ENCODE results near the gene RGMA. TPM values are rescaled to one million over a fixed set of nuclear protein-coding genes. Genes with fewer than 3 reads are reported as not detected.

Gene RGMA
- total and polyA plus RNA-seq, 2 of the 8 experiments (the other 6 are each of a cell fraction or from before 2014, with no cell fraction given): 19.9 to 39.8 TPM

DNA sequence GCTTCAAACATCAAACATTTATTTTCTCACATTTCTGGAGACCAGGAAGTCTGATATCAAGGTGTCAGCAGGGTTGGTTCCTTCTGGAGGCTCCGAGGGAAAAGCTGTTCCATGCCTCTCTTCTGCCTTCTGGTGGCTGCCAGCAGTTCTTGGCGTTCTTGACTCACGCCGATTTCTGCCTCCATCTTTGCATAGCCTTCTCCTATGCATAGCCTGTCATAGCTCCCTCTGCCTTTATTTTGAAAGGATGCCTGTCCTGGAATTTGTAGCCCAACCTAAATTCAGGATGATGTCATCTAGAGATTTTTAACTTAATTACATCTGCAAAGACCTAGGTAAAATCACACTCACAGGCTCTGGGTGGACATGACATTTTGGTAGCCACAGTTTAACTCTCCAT lies 70.4 kb downstream of the RGMA start:
- 85% methylated on average over 4 of the region's 4 CpGs; no CpG with 5 or more reads in 1 of the 2 experiments for whole genome bisulfite sequencing, 2 experiments (ENCODE audit: extremely low coverage in 1 of 2, insufficient coverage in 1 of 2, insufficient read length in 1 of 2, insufficient replicate concordance in 2 of 2, low coverage in 1 of 2, low lambda C conversion rate in 2 of 2, missing lambda C conversion rate in 1 of 2)
- no peaks in the 10 kb centered on the region for H3K4me1 ChIP-seq (replicated peaks in 1 of 4; ENCODE audit: control insufficient read depth in 3 of 4, insufficient read depth in 4 of 4, low read length in 3 of 4)
- H3K4ac ChIP-seq (replicated peaks; ENCODE audit: insufficient read length, low read depth, low read length): no peak overlapping the region
- no peak overlapping the region for H2BK20ac ChIP-seq (ENCODE audit: low read length)
- no peak overlapping the region for H2AFZ ChIP-seq (ENCODE audit: low read length)
- no peak overlapping the region for H3K4me3 ChIP-seq (ENCODE audit: extremely low read depth in 1 of 4, insufficient read depth in 2 of 4, low read depth in 3 of 4, low read length in 4 of 4)
- H3K56ac ChIP-seq (replicated peaks; ENCODE audit: insufficient read length, low read depth, low read length): no peak overlapping the region
- H3K23me2 ChIP-seq (ENCODE audit: low read depth, low read length): no peaks in the 10 kb centered on the region
- H3K27me3 ChIP-seq (replicated peaks in 1 of 4; ENCODE audit: control insufficient read depth in 3 of 4, extremely low read depth in 1 of 4, insufficient read depth in 3 of 4, low read length in 3 of 4): no peaks in the 10 kb centered on the region
- H2BK5ac ChIP-seq (ENCODE audit: low read depth, low read length): no peak overlapping the region
- no peak overlapping the region for H2BK15ac ChIP-seq (ENCODE audit: low read length)
- H3K18ac ChIP-seq (ENCODE audit: extremely low read depth, low read length): no peak overlapping the region
- no peak overlapping the region for H2BK120ac ChIP-seq (replicated peaks; ENCODE audit: low read depth, low read length)
- H4K5ac ChIP-seq (ENCODE audit: insufficient read length, low read depth, low read length): no peak overlapping the region
- no peak overlapping the region for H3K14ac ChIP-seq (ENCODE audit: insufficient read length)
- H4K8ac ChIP-seq (ENCODE audit: extremely low read depth, insufficient read depth, low read length): no peak overlapping the region
- H2AK5ac ChIP-seq (ENCODE audit: low read depth, low read length): no peak overlapping the region
- FAIRE-seq (no peak), DNase-seq (ENCODE audit: low read depth in 1 of 2, low spot score in 2 of 2) (no peak)
- H3K79me1 ChIP-seq (ENCODE audit: low read depth, low read length): peaks cover 5% of the 10 kb centered on the region; the same call in 1 of the 2 replicates
- H3K9ac ChIP-seq (replicated peaks in 1 of 4; ENCODE audit: extremely low read depth in 1 of 4, low read depth in 3 of 4, low read length in 3 of 4): no peak overlapping the region
- no peak overlapping the region for H2BK12ac ChIP-seq (ENCODE audit: low read depth, low read length)
- ChIA-PET POLR2A (ENCODE audit: partially characterized antibody) (interaction anchor here (0.6 to 1.2 kb wide), 3 partner anchors 10 to 43 kb away, joined by 3 to 4 read pairs (median 3); no protein-coding TSS in a partner anchor), CTCF (ENCODE audit: partially characterized antibody) (interaction anchor here (0.7 to 5.2 kb wide), 11 partner anchors 10 to 1101 kb away, joined by 3 to 38 read pairs (median 5); no protein-coding TSS in a partner anchor)
- no peaks in the 10 kb centered on the region for H3K9me3 ChIP-seq (ENCODE audit: insufficient read depth in 2 of 2, low read depth in 1 of 2, low read length in 1 of 2)
- H3K23ac ChIP-seq (ENCODE audit: insufficient read length): no peak overlapping the region
- H3K27ac ChIP-seq (ENCODE audit: low read depth, low read length): no peak overlapping the region
- H3K4me2 ChIP-seq (ENCODE audit: insufficient read depth in 1 of 2, low read depth in 2 of 2, low read length in 2 of 2): no peak overlapping the region
- H3K79me2 ChIP-seq (ENCODE audit: control insufficient read depth in 1 of 2, insufficient read depth in 2 of 2, low read length in 2 of 2): peaks cover 0 to 5% of the 10 kb centered on the region in 2 experiments; a peak in 1 of 4 replicates
- H4K91ac ChIP-seq (replicated peaks; ENCODE audit: insufficient read length, low read length): no peak overlapping the region
- peaks cover 63 to 94% (median 82%) of the 10 kb centered on the region in 4 experiments for H3K36me3 ChIP-seq (ENCODE audit: control insufficient read depth in 2 of 4, insufficient read depth in 4 of 4, low read length in 3 of 4)
- peaks cover 0 to 6% of the 10 kb centered on the region in 2 experiments for H4K20me1 ChIP-seq (replicated peaks in 1 of 2; ENCODE audit: control insufficient read depth in 1 of 2, insufficient read depth in 2 of 2, low read length in 2 of 2)
- peak; percentile 44 to 56; a peak in 3 of 4 replicates for TF ChIP-seq RAD21 (IDR thresholded peaks at IDR 0.05 in 1 of 2, conservative IDR thresholded peaks at IDR 0.05 in 1 of 2; ENCODE audit: low read depth in 2 of 2, low read length in 2 of 2)
- TF ChIP-seq CREB1 (IDR thresholded peaks at IDR 0.05): no peak
- TF ChIP-seq TEAD4 (IDR thresholded peaks at IDR 0.05; ENCODE audit: low read depth, low read length): no peak
- TF ChIP-seq, protein P1, sequence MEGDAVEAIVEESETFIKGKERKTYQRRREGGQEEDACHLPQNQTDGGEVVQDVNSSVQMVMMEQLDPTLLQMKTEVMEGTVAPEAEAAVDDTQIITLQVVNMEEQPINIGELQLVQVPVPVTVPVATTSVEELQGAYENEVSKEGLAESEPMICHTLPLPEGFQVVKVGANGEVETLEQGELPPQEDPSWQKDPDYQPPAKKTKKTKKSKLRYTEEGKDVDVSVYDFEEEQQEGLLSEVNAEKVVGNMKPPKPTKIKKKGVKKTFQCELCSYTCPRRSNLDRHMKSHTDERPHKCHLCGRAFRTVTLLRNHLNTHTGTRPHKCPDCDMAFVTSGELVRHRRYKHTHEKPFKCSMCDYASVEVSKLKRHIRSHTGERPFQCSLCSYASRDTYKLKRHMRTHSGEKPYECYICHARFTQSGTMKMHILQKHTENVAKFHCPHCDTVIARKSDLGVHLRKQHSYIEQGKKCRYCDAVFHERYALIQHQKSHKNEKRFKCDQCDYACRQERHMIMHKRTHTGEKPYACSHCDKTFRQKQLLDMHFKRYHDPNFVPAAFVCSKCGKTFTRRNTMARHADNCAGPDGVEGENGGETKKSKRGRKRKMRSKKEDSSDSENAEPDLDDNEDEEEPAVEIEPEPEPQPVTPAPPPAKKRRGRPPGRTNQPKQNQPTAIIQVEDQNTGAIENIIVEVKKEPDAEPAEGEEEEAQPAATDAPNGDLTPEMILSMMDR (IDR thresholded peaks at IDR 0.05; ENCODE audit: control extremely low read depth in 1 of 3, insufficient read depth in 1 of 3, low read depth in 1 of 3, low read length in 3 of 3): peak; percentile 34 to 63 (median 53); a peak in 3 of 4 replicates
- TF ChIP-seq, protein P2, sequence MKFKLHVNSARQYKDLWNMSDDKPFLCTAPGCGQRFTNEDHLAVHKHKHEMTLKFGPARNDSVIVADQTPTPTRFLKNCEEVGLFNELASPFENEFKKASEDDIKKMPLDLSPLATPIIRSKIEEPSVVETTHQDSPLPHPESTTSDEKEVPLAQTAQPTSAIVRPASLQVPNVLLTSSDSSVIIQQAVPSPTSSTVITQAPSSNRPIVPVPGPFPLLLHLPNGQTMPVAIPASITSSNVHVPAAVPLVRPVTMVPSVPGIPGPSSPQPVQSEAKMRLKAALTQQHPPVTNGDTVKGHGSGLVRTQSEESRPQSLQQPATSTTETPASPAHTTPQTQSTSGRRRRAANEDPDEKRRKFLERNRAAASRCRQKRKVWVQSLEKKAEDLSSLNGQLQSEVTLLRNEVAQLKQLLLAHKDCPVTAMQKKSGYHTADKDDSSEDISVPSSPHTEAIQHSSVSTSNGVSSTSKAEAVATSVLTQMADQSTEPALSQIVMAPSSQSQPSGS (IDR thresholded peaks at IDR 0.05; ENCODE audit: low read length): no peak
- no peak for TF ChIP-seq CBX8 (IDR thresholded peaks at IDR 0.05; ENCODE audit: borderline replicate concordance, low read depth, low read length)
- TF ChIP-seq SAP30 (IDR thresholded peaks at IDR 0.05; ENCODE audit: insufficient read depth, insufficient replicate concordance, low read length): no peak
- TF ChIP-seq KDM1A (IDR thresholded peaks at IDR 0.05; ENCODE audit: borderline replicate concordance, low read length): no peak
- TF ChIP-seq SIX5 (IDR thresholded peaks at IDR 0.05; ENCODE audit: low read depth, low read length): no peak

All from H1 (cell line).